SJSA1 (cell line): Measurements from ENCODE around the gene SGMS1. TPM values are rescaled to one million over a fixed set of nuclear protein-coding genes. Genes with fewer than 3 reads are reported as not detected.
"Not testable (repeated sequence)": the region's sequence is repeated elsewhere in the genome, so short reads cannot be mapped to it uniquely, and the experiment has no call there.

Source experiments
- DNase-seq, 2 experiments: peaks; one replicate each; pipeline ENCODE4 v3.0.0-alpha.2; 2015 to 2020; ENCODE audit warnings: low spot score in 2 of 2, low read depth in 1 of 2
- H3K27ac ChIP-seq: fragments of 250-450 bp; sonication (Bioruptor Pico); 2 replicates; pipeline ENCODE4 v1.5.1; 2020; ENCODE audit warnings: mild to moderate bottlenecking, moderate library complexity
- H3K27me3 ChIP-seq: fragments of 250-450 bp; sonication (Bioruptor Pico); replicated peaks from 2 replicates; pipeline ENCODE4 v1.5.1; 2020; ENCODE audit warnings: mild to moderate bottlenecking, moderate library complexity
- H3K36me3 ChIP-seq: fragments of 250-450 bp; sonication (Bioruptor Pico); 2 replicates; pipeline ENCODE4 v1.5.1; 2020; ENCODE audit warnings: mild to moderate bottlenecking
- H3K4me1 ChIP-seq: fragments of 250-450 bp; sonication (Bioruptor Pico); replicated peaks from 2 replicates; pipeline ENCODE4 v1.6.1; 2021; ENCODE audit warnings: mild to moderate bottlenecking
- H3K4me3 ChIP-seq: fragments of 250-450 bp; sonication (Bioruptor Pico); 2 replicates; pipeline ENCODE4 v1.5.1; 2020; ENCODE audit warnings: mild to moderate bottlenecking
- H3K9me3 ChIP-seq: fragments of 250-450 bp; sonication (Bioruptor Pico); replicated peaks from 2 replicates; pipeline ENCODE4 v1.5.1; 2020; ENCODE audit warnings: mild to moderate bottlenecking
- total RNA-seq: library from RNA; depleted of rRNA; stranded (reverse); fragments of >200 nt; shearing (Covaris generic); gene quantifications from 2 replicates; pipeline ENCODE4 v1.2.3, GENCODE V29; 2014

SGMS1 gene
- total RNA-seq, 1 experiment from 2014 or later = 109 TPM

- no peak overlapping the region for H3K4me3 ChIP-seq
- H3K4me1 ChIP-seq = no peaks in the 10 kb centered on the region
- no peak for DNase-seq
- H3K36me3 ChIP-seq = no peaks in the 10 kb centered on the region
- H3K27ac ChIP-seq = no peak overlapping the region
- H3K27me3 ChIP-seq = no peaks in the 10 kb centered on the region
- no peaks in the 10 kb centered on the region for H3K9me3 ChIP-seq
Observed at GRCh38 chr10:50456719-50457118, 167.0 kb downstream of the SGMS1 start.

GRCh38 chr10:50453940-50454339, 169.8 kb downstream of the SGMS1 start:
- H3K27me3 ChIP-seq = no peaks in the 10 kb centered on the region
- no peaks in the 10 kb centered on the region for H3K36me3 ChIP-seq
- H3K4me1 ChIP-seq = no peaks in the 10 kb centered on the region
- no peak overlapping the region for H3K27ac ChIP-seq
- no peak overlapping the region for H3K4me3 ChIP-seq
- no peaks in the 10 kb centered on the region for H3K9me3 ChIP-seq
- no peak for DNase-seq

- Histone ChIP-seq H3K27ac (no peak overlapping the region), H3K36me3 (no peaks in the 10 kb centered on the region), H3K4me1 (no peaks in the 10 kb centered on the region), H3K4me3 (no peak overlapping the region), H3K9me3 (no peaks in the 10 kb centered on the region), H3K27me3 (no peaks in the 10 kb centered on the region)
- no peak for DNase-seq
Observed at GRCh38 chr10:50452603-50453002, 171.2 kb downstream of the SGMS1 start.

GRCh38 chr10:50447691-50448090, 176.1 kb downstream of the SGMS1 start:
- H3K9me3 ChIP-seq = no peaks in the 10 kb centered on the region

GRCh38 chr10:50445777-50446176, 178.0 kb downstream of the SGMS1 start:
- H3K27ac ChIP-seq, H3K36me3 ChIP-seq, H3K27me3 ChIP-seq, H3K9me3 ChIP-seq, DNase-seq, H3K4me3 ChIP-seq, H3K4me1 ChIP-seq: not testable (repeated sequence)

More at GRCh38 chr10:50447691-50448090, 176.1 kb downstream of the SGMS1 start:
- no peak overlapping the region for H3K4me3 ChIP-seq
- H3K27ac ChIP-seq = no peak overlapping the region
- no peaks in the 10 kb centered on the region for H3K36me3 ChIP-seq
- H3K27me3 ChIP-seq = no peaks in the 10 kb centered on the region
- no peaks in the 10 kb centered on the region for H3K4me1 ChIP-seq
- DNase-seq = no peak

GRCh38 chr10:50440489-50440888, 183.3 kb downstream of the SGMS1 start:
- Histone ChIP-seq H3K36me3 (no peaks in the 10 kb centered on the region), H3K4me3 (no peak overlapping the region), H3K27ac (no peak overlapping the region), H3K4me1 (no peaks in the 10 kb centered on the region), H3K9me3 (no peaks in the 10 kb centered on the region), H3K27me3 (no peaks in the 10 kb centered on the region)
- DNase-seq = no peak

GRCh38 chr10:50439806-50440205, 183.9 kb downstream of the SGMS1 start:
- DNase-seq = no peak
- no peak overlapping the region for H3K4me3 ChIP-seq

GRCh38 chr10:50439187-50439586, 184.6 kb downstream of the SGMS1 start:
- no peak overlapping the region for H3K4me3 ChIP-seq
- no peaks in the 10 kb centered on the region for H3K36me3 ChIP-seq
- no peaks in the 10 kb centered on the region for H3K9me3 ChIP-seq
- H3K27ac ChIP-seq = no peak overlapping the region
- H3K4me1 ChIP-seq = no peaks in the 10 kb centered on the region
- no peaks in the 10 kb centered on the region for H3K27me3 ChIP-seq
- DNase-seq = no peak

More at GRCh38 chr10:50439806-50440205, 183.9 kb downstream of the SGMS1 start:
- H3K27ac ChIP-seq = no peak overlapping the region
- H3K4me1 ChIP-seq = no peaks in the 10 kb centered on the region
- H3K36me3 ChIP-seq = no peaks in the 10 kb centered on the region
- no peaks in the 10 kb centered on the region for H3K27me3 ChIP-seq
- no peaks in the 10 kb centered on the region for H3K9me3 ChIP-seq

GRCh38 chr10:50438049-50438936, 185.5 kb downstream of the SGMS1 start:
- Histone ChIP-seq H3K27me3 (no peaks in the 10 kb centered on the region), H3K9me3 (no peaks in the 10 kb centered on the region), H3K4me3 (no peak overlapping the region), H3K27ac (no peak overlapping the region), H3K4me1 (no peaks in the 10 kb centered on the region), H3K36me3 (no peaks in the 10 kb centered on the region)
- no peak for DNase-seq

GRCh38 chr10:50437248-50437647, 186.5 kb downstream of the SGMS1 start:
- Histone ChIP-seq H3K27me3 (no peaks in the 10 kb centered on the region), H3K27ac (no peak overlapping the region), H3K36me3 (no peaks in the 10 kb centered on the region), H3K4me3 (no peak overlapping the region), H3K4me1 (no peaks in the 10 kb centered on the region), H3K9me3 (no peaks in the 10 kb centered on the region)
- no peak for DNase-seq

- Histone ChIP-seq H3K4me3 (no peak overlapping the region), H3K27ac (no peak overlapping the region), H3K27me3 (no peaks in the 10 kb centered on the region), H3K4me1 (peaks cover under 1% of the 10 kb centered on the region), H3K36me3 (no peaks in the 10 kb centered on the region), H3K9me3 (no peaks in the 10 kb centered on the region)
- no peak for DNase-seq
Observed at GRCh38 chr10:50436805-50437204, 187.0 kb downstream of the SGMS1 start.

- no peak overlapping the region for H3K27ac ChIP-seq
- H3K9me3 ChIP-seq = no peaks in the 10 kb centered on the region
- no peak overlapping the region for H3K4me3 ChIP-seq
Observed at GRCh38 chr10:50432211-50433009, 191.3 kb downstream of the SGMS1 start.

GRCh38 chr10:50431791-50432190, 192.0 kb downstream of the SGMS1 start:
- Histone ChIP-seq H3K4me3 (no peak overlapping the region), H3K36me3 (no peaks in the 10 kb centered on the region), H3K4me1 (peaks cover 12% of the 10 kb centered on the region), H3K27me3 (no peaks in the 10 kb centered on the region), H3K9me3 (no peaks in the 10 kb centered on the region), H3K27ac (0 out of 2 replicates have a peak overlapping the region, but pooled peaks have one; percentile 34)
- DNase-seq = no peak

More at GRCh38 chr10:50432211-50433009, 191.3 kb downstream of the SGMS1 start:
- H3K4me1 ChIP-seq = peaks cover 12% of the 10 kb centered on the region
- no peaks in the 10 kb centered on the region for H3K36me3 ChIP-seq
- H3K27me3 ChIP-seq = no peaks in the 10 kb centered on the region
- no peak for DNase-seq

GRCh38 chr10:50431133-50431532, 192.6 kb downstream of the SGMS1 start:
- H3K27me3 ChIP-seq = no peaks in the 10 kb centered on the region
- H3K4me1 ChIP-seq = peaks cover 12% of the 10 kb centered on the region
- H3K27ac ChIP-seq = peak overlapping the region; percentile 34; the same call in 1 of the 2 replicates
- peak in 1 of 2 experiments; percentile 21 for DNase-seq
- no peaks in the 10 kb centered on the region for H3K9me3 ChIP-seq
- H3K36me3 ChIP-seq = no peaks in the 10 kb centered on the region
- H3K4me3 ChIP-seq = no peak overlapping the region
